T-helper 1 cell (primary cell): Measurements from ENCODE around the gene ELP5.

Source experiments
- DNase-seq, 5 donors: peaks; one replicate each; pipeline ENCODE4 v3.0.0-alpha.2; 2012 to 2020

Gene ELP5

GRCh38 chr17:7256766-7257456 lies 4.9 kb downstream of the ELP5 start:
- no peak for DNase-seq

GRCh38 chr17:7258731-7259554 lies 6.9 kb downstream of the ELP5 start:
- peak in 1 of 5 donors; percentile 43 for DNase-seq

- DNase-seq: no peak
These were observed 7.5 kb downstream of the ELP5 start for GRCh38 chr17:7259555-7259889.

GRCh38 chr17:7260151-7260550 lies 8.1 kb downstream of the ELP5 start:
- no peak for DNase-seq

- peak in 2 of 5 donors; percentile 25 to 56 for DNase-seq
These were observed 8.8 kb downstream of the ELP5 start for GRCh38 chr17:7260651-7261378.

GRCh38 chr17:7261379-7262191 lies 9.6 kb downstream of the ELP5 start:
- peak in 2 of 5 donors; percentile 16 to 20 for DNase-seq

- no peak for DNase-seq
These were observed 10.3 kb downstream of the ELP5 start, which contains the start of gene CLDN7 for GRCh38 chr17:7262192-7262934. Gene CLDN7 (minus strand): TSS chr17:7262478. CDS start chr17:7262043, 435 bp downstream.

GRCh38 chr17:7262935-7263800 lies 11.2 kb downstream of the ELP5 start:
- no peak for DNase-seq

GRCh38 chr17:7263801-7264078 lies 11.7 kb downstream of the ELP5 start:
- DNase-seq: no peak

- DNase-seq: no peak
These were observed 14.8 kb downstream of the ELP5 start for GRCh38 chr17:7266784-7267183.

GRCh38 chr17:7279448-7279847 lies 27.4 kb downstream of the ELP5 start:
- no peak for DNase-seq

GRCh38 chr17:7280519-7281073 lies 28.6 kb downstream of the ELP5 start:
- peak; percentile 67 to 83 (median 78) for DNase-seq

- peak; percentile 68 to 85 (median 74) for DNase-seq
These were observed 29.3 kb downstream of the ELP5 start, which contains the start of gene SLC2A4 for GRCh38 chr17:7281074-7281952. Gene SLC2A4 (plus strand): TSS chr17:7281718. CDS start chr17:7281935, 217 bp downstream.

- DNase-seq: no peak
These were observed 30.1 kb downstream of the ELP5 start for GRCh38 chr17:7281953-7282751.

GRCh38 chr17:7282752-7283321 lies 30.8 kb downstream of the ELP5 start:
- DNase-seq: no peak

- DNase-seq: no peak
These were observed 31.6 kb downstream of the ELP5 start for GRCh38 chr17:7283471-7284216.

- no peak for DNase-seq
These were observed 32.9 kb downstream of the ELP5 start for GRCh38 chr17:7284911-7285310.
